Measurements from ENCODE around the gene THY1.

The THY1 gene

GRCh38 chr11:119375337-119376196 lies 47.4 kb downstream of the THY1 start:
- H3K4me3 ChIP-seq (ENCODE audit: low read length): no peak overlapping the region
- TF ChIP-seq CTCF (IDR thresholded peaks at IDR 0.05; ENCODE audit: insufficient read depth, low read depth, low read length, missing control alignments): no peak
- DNase-seq (ENCODE audit: low read depth): no peak

GRCh38 chr11:119374632-119375336 lies 48.2 kb downstream of the THY1 start:
- no peak overlapping the region for H3K4me3 ChIP-seq (ENCODE audit: low read length)
- no peak for TF ChIP-seq CTCF (IDR thresholded peaks at IDR 0.05; ENCODE audit: insufficient read depth, low read depth, low read length, missing control alignments)
- no peak for DNase-seq (ENCODE audit: low read depth)

GRCh38 chr11:119373921-119374631 lies 48.9 kb downstream of the THY1 start:
- TF ChIP-seq CTCF (IDR thresholded peaks at IDR 0.05; ENCODE audit: insufficient read depth, low read depth, low read length, missing control alignments): peak; percentile 95
- DNase-seq (ENCODE audit: low read depth): peak; percentile 83
- no peak overlapping the region for H3K4me3 ChIP-seq (ENCODE audit: low read length)

GRCh38 chr11:119373059-119373920 lies 49.7 kb downstream of the THY1 start:
- DNase-seq (ENCODE audit: low read depth): no peak
- H3K4me3 ChIP-seq (ENCODE audit: low read length): no peak overlapping the region
- no peak for TF ChIP-seq CTCF (IDR thresholded peaks at IDR 0.05; ENCODE audit: insufficient read depth, low read depth, low read length, missing control alignments)

GRCh38 chr11:119372260-119373058 lies 50.5 kb downstream of the THY1 start:
- no peak overlapping the region for H3K4me3 ChIP-seq (ENCODE audit: low read length)
- TF ChIP-seq CTCF (IDR thresholded peaks at IDR 0.05; ENCODE audit: insufficient read depth, low read depth, low read length, missing control alignments): no peak

More at GRCh38 chr11:119372260-119373058, 50.5 kb downstream of the THY1 start:
- DNase-seq (ENCODE audit: low read depth): no peak

All from epithelial cell of esophagus (primary cell).